Endodermal cell (in vitro differentiated cells): ENCODE data around the gene ABCB4. TPM values are rescaled to one million over a fixed set of nuclear protein-coding genes. Genes with fewer than 3 reads are reported as not detected.

Experiments used
- DNase-seq: peaks from one replicate; pipeline ENCODE4 v3.0.0-alpha.2; 2017
- H3K27ac ChIP-seq: 2 replicates; pipeline ENCODE4 v1.5.1; 2013; ENCODE audit warnings: mild to moderate bottlenecking, low read depth, low read length, moderate library complexity
- H3K27me3 ChIP-seq: 2 replicates; pipeline ENCODE4 v1.6.1; 2013; ENCODE audit warnings: mild to moderate bottlenecking, low read length, moderate library complexity; ENCODE audit not compliant: insufficient read depth, control insufficient read depth, poor library complexity, severe bottlenecking
- H3K36me3 ChIP-seq: 2 replicates; pipeline ENCODE4 v1.7.0; 2013; ENCODE audit warnings: mild to moderate bottlenecking, low read length, moderate library complexity; ENCODE audit not compliant: control insufficient read depth, insufficient read depth
- H3K4me1 ChIP-seq: one replicate; pipeline ENCODE4 v1.7.0; 2013; ENCODE audit warnings: low read length; ENCODE audit not compliant: control insufficient read depth, insufficient read depth
- H3K4me3 ChIP-seq: 2 replicates; pipeline ENCODE4 v1.5.1; 2013; ENCODE audit warnings: mild to moderate bottlenecking, low read length, moderate library complexity
- H3K9ac ChIP-seq: 2 replicates; pipeline ENCODE4 v1.6.1; 2013; ENCODE audit warnings: mild to moderate bottlenecking, low read length, moderate library complexity; ENCODE audit not compliant: poor library complexity, severe bottlenecking; ENCODE audit errors: extremely low read depth
- H3K9me3 ChIP-seq: 2 replicates; pipeline ENCODE4 v1.6.1; 2013; ENCODE audit warnings: mild to moderate bottlenecking, low read length, moderate library complexity; ENCODE audit not compliant: control insufficient read depth
- H3K27ac Mint-ChIP-seq: 2 replicates; pipeline ENCODE4 v1.8.0; 2020; ENCODE audit warnings: mixed read lengths
- H3K27me3 Mint-ChIP-seq: 2 replicates; pipeline ENCODE4 v1.8.0; 2021; ENCODE audit warnings: mild to moderate bottlenecking, mixed read lengths; ENCODE audit not compliant: insufficient read depth
- H3K36me3 Mint-ChIP-seq: 2 replicates; pipeline ENCODE4 v1.8.0; 2020; ENCODE audit warnings: low read depth, mixed read lengths
- H3K4me1 Mint-ChIP-seq: 2 replicates; pipeline ENCODE4 v1.8.0; 2020; ENCODE audit warnings: mixed read lengths
- H3K4me3 Mint-ChIP-seq: 2 replicates; pipeline ENCODE4 v1.8.0; 2020; ENCODE audit warnings: mild to moderate bottlenecking, moderate library complexity, mixed read lengths
- H3K9me3 Mint-ChIP-seq: 2 replicates; pipeline ENCODE4 v1.8.0; 2020; ENCODE audit warnings: mild to moderate bottlenecking, mixed read lengths
- CTCF ChIP-seq: fragments of 200-600 bp; sonication (generic); conservative IDR thresholded peaks from 2 replicates; pipeline ENCODE4 v1.5.0; 2021; ENCODE audit warnings: antibody characterized with exemption, mild to moderate bottlenecking
- WGBS, 2 experiments: methylation state at CpG; one replicate each; pipeline versions ENCODE4 v1.1.5 to v1.1.7; 2013; ENCODE audit warnings: missing lambda C conversion rate in 2 of 2, mixed read lengths in 1 of 2; ENCODE audit not compliant: insufficient coverage in 1 of 2, insufficient read length in 1 of 2; 5-methylcytosine and 5-hydroxymethylcytosine counted together
- total RNA-seq, 2 donors: library from RNA; stranded (reverse); fragmentation: NEBNext Ultra II Directional in 1 of 2; extraction: Animal tissue kit (Norgen Biotek cat#: 25700) in 1 of 2; gene quantifications; 2 replicates in 1 of 2; 3 replicates in 1 of 2; pipeline ENCODE4 v1.2.1, GENCODE V29; 2021

ABCB4 gene
- total RNA-seq, 2 donors from 2014 or later: 0.60 to 0.77 TPM

- Histone ChIP-seq H3K27ac (no peak overlapping the region), H3K9ac (no peak overlapping the region), H3K4me3 (no peak overlapping the region), H3K36me3 (no peaks in the 10 kb centered on the region), H3K4me1 (peaks cover 11% of the 10 kb centered on the region), H3K27me3 (no peaks in the 10 kb centered on the region), H3K9me3 (no peaks in the 10 kb centered on the region)
- H3K9me3 Mint-ChIP-seq: no peaks in the 10 kb centered on the region
- no peak overlapping the region for H3K4me3 Mint-ChIP-seq
- 100% methylated on average over 1 of the region's 1 CpG; no CpG with 5 or more reads in 1 of the 2 experiments for WGBS, 2 experiments
- peaks cover 22% of the 10 kb centered on the region for H3K4me1 Mint-ChIP-seq
- no peak overlapping the region for H3K27ac Mint-ChIP-seq
- H3K36me3 Mint-ChIP-seq: no peaks in the 10 kb centered on the region
- H3K27me3 Mint-ChIP-seq: no peaks in the 10 kb centered on the region
- DNase-seq: no peak
- TF ChIP-seq CTCF: no peak
These were observed 62.5 kb downstream of the ABCB4 start for GRCh38 chr7:87413029-87413428.

DNA sequence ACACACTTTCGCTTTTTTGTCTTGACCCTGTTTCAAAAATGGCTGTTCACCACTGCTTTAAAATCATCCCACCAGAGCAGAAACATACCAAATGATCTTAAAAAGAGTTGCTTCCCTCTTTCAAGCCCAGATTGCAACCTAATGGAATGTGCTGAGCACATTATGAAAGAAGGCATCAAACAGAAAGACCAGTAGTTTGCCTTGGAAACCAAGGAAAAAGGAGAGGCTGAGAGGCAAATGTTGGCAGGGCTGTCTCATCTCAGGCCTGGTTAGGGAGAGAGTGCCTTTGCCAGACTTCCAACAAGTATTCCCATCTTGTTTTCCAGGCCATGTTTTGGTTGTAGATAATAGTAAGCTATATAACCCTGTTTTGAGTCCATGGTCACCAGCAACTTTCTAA, 64.3 kb downstream of the ABCB4 start:
- H3K9ac ChIP-seq: no peak overlapping the region
- no peak overlapping the region for H3K4me3 Mint-ChIP-seq
- no peak for DNase-seq
- H3K27ac Mint-ChIP-seq: no peak overlapping the region
- no peaks in the 10 kb centered on the region for H3K36me3 Mint-ChIP-seq
- H3K9me3 Mint-ChIP-seq: no peaks in the 10 kb centered on the region
- peaks cover 22% of the 10 kb centered on the region for H3K4me1 Mint-ChIP-seq
- H3K4me1 ChIP-seq: peaks cover 11% of the 10 kb centered on the region
- no peak overlapping the region for H3K4me3 ChIP-seq
- H3K27ac ChIP-seq: no peak overlapping the region
- no peaks in the 10 kb centered on the region for H3K27me3 Mint-ChIP-seq
- H3K27me3 ChIP-seq: no peaks in the 10 kb centered on the region
- no peaks in the 10 kb centered on the region for H3K9me3 ChIP-seq
- no peaks in the 10 kb centered on the region for H3K36me3 ChIP-seq
- TF ChIP-seq CTCF: no peak
- WGBS, 2 experiments: 97% methylated on average over 1 of the region's 1 CpG; no CpG with 5 or more reads in 1 of the 2 experiments

DNA sequence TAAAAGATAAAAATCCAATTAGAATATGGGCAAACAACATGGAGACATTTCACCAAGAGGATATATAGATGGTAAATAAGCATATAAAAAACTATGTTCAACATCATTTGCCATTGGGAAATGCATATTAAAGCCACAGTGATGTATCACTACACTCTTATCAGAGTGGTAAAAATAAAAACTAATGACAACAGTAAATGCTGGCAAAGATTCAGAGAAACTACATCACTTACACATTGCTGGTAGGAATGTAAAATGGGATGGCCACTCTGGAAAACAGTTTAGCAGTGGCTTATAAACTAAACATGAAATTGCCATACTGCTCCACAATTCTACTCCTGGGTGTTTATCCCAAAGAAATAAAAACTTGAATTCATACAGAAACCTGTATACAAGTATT, 70.8 kb downstream of the ABCB4 start:
- Histone ChIP-seq H3K36me3 (no peaks in the 10 kb centered on the region), H3K4me1 (no peaks in the 10 kb centered on the region), H3K4me3 (no peak overlapping the region), H3K27me3 (no peaks in the 10 kb centered on the region), H3K27ac (no peak overlapping the region), H3K9me3 (no peaks in the 10 kb centered on the region), H3K9ac (no peak overlapping the region)
- Mint-ChIP-seq H3K36me3 (no peaks in the 10 kb centered on the region), H3K9me3 (no peaks in the 10 kb centered on the region), H3K4me1 (no peaks in the 10 kb centered on the region), H3K27me3 (no peaks in the 10 kb centered on the region), H3K4me3 (no peak overlapping the region), H3K27ac (no peak overlapping the region)
- no peak for TF ChIP-seq CTCF
- DNase-seq: no peak
